CMK (cell line): Measurements from ENCODE around the gene FBN3.
"Not testable (repeated sequence)": the region's sequence is repeated elsewhere in the genome, so short reads cannot be mapped to it uniquely, and the experiment has no call there.

Experiments
- DNase-seq: peaks from one replicate; pipeline ENCODE4 v3.0.0-alpha.2; 2010; ENCODE audit warnings: low read depth

Gene FBN3

GRCh38 chr19:8149261-8150094, at the start of gene FBN3:
Gene FBN3, minus strand, starts transcription at chr19:8149592. Its CDS starts 2,112 bp downstream, at chr19:8147480.
- DNase-seq: no peak

GRCh38 chr19:8196271-8196927, 47.0 kb upstream of the FBN3 start:
- no peak for DNase-seq

- peak; percentile 72 for DNase-seq
Measured at GRCh38 chr19:8194528-8195267, 45.3 kb upstream of the FBN3 start.

- DNase-seq: no peak
Measured at GRCh38 chr19:8192221-8192820, 42.9 kb upstream of the FBN3 start.

- no peak for DNase-seq
Measured at GRCh38 chr19:8185343-8186068, 36.1 kb upstream of the FBN3 start.

- DNase-seq: no peak
Measured at GRCh38 chr19:8184274-8184673, 34.9 kb upstream of the FBN3 start.

GRCh38 chr19:8180018-8180417, 30.6 kb upstream of the FBN3 start:
- no peak for DNase-seq

GRCh38 chr19:8174706-8175105, 25.3 kb upstream of the FBN3 start:
- DNase-seq: no peak

GRCh38 chr19:8168537-8168936, 19.1 kb upstream of the FBN3 start:
- DNase-seq: no peak

- no peak for DNase-seq
Measured at GRCh38 chr19:8167985-8168384, 18.6 kb upstream of the FBN3 start.

- no peak for DNase-seq
Measured at GRCh38 chr19:8163759-8164158, 14.4 kb upstream of the FBN3 start.

GRCh38 chr19:8161135-8161646, 11.8 kb upstream of the FBN3 start:
- DNase-seq: no peak

- DNase-seq: not testable (repeated sequence)
Measured at GRCh38 chr19:8159322-8159721, 9.9 kb upstream of the FBN3 start.

- peak; percentile 76 for DNase-seq
Measured at GRCh38 chr19:8158411-8159074, 9.2 kb upstream of the FBN3 start.

GRCh38 chr19:8155318-8155717, 5.9 kb upstream of the FBN3 start:
- no peak for DNase-seq

GRCh38 chr19:8154014-8154413, 4.6 kb upstream of the FBN3 start:
- DNase-seq: not testable (repeated sequence)

GRCh38 chr19:8151767-8152035, 2.3 kb upstream of the FBN3 start:
- DNase-seq: no peak

GRCh38 chr19:8150998-8151766, 1.8 kb upstream of the FBN3 start:
- no peak for DNase-seq

- no peak for DNase-seq
Measured at GRCh38 chr19:8150178-8150865, 930 bp upstream of the FBN3 start.
